ENCODE data around the gene CYTL1. TPM values are rescaled to one million over a fixed set of nuclear protein-coding genes. Genes with fewer than 3 reads are reported as not detected.

The CYTL1 gene
- total RNA-seq, 2 donors from 2014 or later = 0.90 TPM; not detected in 1

DNA sequence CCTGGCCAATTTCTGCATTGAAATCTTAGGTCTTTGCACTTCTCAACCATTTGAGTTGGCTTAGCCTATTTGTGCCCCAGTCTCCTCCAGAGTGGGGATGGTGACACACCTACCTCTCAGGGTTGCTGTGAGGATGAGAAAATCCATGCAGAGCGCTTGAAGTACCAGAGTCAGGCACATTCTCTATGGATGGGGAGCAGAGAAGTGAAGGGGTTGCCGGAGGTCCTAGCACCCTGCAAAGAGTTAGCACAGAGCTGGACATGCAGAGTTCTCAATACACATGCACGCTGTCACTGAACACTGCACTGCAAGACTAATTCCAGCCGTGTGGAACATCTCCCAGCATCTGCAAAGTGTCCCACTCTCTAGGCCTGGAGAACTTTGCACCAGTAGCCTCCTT, 29.5 kb upstream of the CYTL1 start:
- Histone ChIP-seq H3K27me3 (peaks cover 22% of the 10 kb centered on the region), H3K9ac (ENCODE audit: low read depth in 2 of 2, low read length in 2 of 2) (no peak overlapping the region), H3K4me3 (no peak overlapping the region), H3K9me3 (no peaks in the 10 kb centered on the region), H3K36me3 (no peaks in the 10 kb centered on the region), H3K4me1 (no peaks in the 10 kb centered on the region), H3K27ac (no peak overlapping the region)
- intact Hi-C loops (cut with DNase I) = no loop called here
- TF ChIP-seq, protein P1, sequence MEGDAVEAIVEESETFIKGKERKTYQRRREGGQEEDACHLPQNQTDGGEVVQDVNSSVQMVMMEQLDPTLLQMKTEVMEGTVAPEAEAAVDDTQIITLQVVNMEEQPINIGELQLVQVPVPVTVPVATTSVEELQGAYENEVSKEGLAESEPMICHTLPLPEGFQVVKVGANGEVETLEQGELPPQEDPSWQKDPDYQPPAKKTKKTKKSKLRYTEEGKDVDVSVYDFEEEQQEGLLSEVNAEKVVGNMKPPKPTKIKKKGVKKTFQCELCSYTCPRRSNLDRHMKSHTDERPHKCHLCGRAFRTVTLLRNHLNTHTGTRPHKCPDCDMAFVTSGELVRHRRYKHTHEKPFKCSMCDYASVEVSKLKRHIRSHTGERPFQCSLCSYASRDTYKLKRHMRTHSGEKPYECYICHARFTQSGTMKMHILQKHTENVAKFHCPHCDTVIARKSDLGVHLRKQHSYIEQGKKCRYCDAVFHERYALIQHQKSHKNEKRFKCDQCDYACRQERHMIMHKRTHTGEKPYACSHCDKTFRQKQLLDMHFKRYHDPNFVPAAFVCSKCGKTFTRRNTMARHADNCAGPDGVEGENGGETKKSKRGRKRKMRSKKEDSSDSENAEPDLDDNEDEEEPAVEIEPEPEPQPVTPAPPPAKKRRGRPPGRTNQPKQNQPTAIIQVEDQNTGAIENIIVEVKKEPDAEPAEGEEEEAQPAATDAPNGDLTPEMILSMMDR (IDR thresholded peaks at IDR 0.05) = no peak
- no peak for DNase-seq

DNA sequence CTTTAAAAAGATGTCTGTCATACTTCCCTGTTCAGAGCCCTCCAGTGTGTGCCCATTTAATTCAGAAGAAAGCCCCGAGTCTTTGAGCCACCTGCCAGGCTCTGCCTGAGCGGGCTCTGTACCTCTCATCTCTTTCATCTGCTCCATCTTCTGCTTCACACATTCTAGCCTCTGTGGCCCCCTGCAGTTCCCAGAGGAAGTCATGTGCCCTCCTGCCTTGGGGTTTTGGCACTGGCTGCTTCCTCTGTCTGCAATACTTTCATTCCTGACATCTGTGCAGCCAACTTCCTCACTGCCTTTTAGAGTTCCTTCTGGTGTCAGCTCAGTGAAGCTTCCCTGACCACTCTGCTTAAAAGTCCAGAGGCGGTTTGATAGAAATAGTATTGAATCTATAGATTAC, 25.8 kb upstream of the CYTL1 start:
- Histone ChIP-seq H3K27ac (no peak overlapping the region), H3K9ac (ENCODE audit: low read depth in 2 of 2, low read length in 2 of 2) (no peak overlapping the region), H3K27me3 (no peaks in the 10 kb centered on the region), H3K4me3 (no peak overlapping the region), H3K9me3 (no peaks in the 10 kb centered on the region), H3K36me3 (no peaks in the 10 kb centered on the region), H3K4me1 (no peaks in the 10 kb centered on the region)
- intact Hi-C loops (cut with DNase I) = no loop called here
- DNase-seq = no peak
- TF ChIP-seq, protein P1 (IDR thresholded peaks at IDR 0.05) = no peak

DNA sequence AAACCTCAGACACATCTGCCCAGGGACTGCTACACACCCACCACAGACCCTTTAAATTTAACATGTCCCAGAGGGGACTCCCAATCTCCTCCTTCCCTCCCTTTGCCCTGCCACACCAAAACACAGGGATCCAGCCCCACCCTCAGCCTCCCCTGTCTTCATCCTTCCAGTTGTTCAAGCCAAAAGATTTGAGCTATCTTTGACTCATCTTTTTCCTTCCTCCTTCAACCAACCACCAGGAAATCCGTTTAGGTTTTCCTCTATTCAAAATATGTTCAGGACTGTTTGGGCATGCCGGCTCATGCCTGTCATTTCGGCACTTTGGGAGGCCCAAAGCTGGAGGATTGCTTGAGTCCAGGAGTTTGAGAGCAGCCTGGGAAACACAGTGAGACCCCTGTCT, 25.1 kb upstream of the CYTL1 start:
- Histone ChIP-seq H3K9me3 (no peaks in the 10 kb centered on the region), H3K4me3 (no peak overlapping the region), H3K27me3 (no peaks in the 10 kb centered on the region), H3K36me3 (no peaks in the 10 kb centered on the region), H3K4me1 (no peaks in the 10 kb centered on the region), H3K9ac (ENCODE audit: low read depth in 2 of 2, low read length in 2 of 2) (no peak overlapping the region), H3K27ac (no peak overlapping the region)
- intact Hi-C loops (cut with DNase I) = no loop called here
- TF ChIP-seq, protein P1 (IDR thresholded peaks at IDR 0.05) = no peak
- DNase-seq = no peak

DNA sequence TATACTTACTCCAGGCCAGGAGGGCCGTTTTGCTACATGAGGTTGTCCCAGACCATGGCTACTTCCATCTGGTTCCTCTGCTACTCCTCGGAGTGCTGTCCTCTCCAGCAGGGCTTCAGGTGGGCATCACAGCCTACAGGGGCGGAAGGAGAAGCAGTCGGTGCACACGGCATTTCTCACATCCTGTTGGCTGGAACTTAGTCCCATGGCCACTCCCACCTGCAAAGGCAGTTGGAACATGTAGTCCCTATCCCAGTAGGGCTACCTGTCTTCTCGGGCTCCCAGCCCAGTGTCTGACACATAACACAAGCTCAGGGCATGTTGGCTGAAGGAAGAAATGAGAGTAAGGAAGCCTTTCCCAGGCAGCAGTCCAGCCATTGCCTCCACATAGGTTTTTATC, 24.3 kb upstream of the CYTL1 start:
- intact Hi-C loops (cut with DNase I) = no loop called here
- Histone ChIP-seq H3K9me3 (no peaks in the 10 kb centered on the region), H3K4me1 (no peaks in the 10 kb centered on the region), H3K9ac (ENCODE audit: low read depth in 2 of 2, low read length in 2 of 2) (no peak overlapping the region), H3K36me3 (no peaks in the 10 kb centered on the region), H3K27ac (no peak overlapping the region), H3K27me3 (no peaks in the 10 kb centered on the region), H3K4me3 (no peak overlapping the region)
- TF ChIP-seq, protein P1 (IDR thresholded peaks at IDR 0.05) = no peak
- no peak for DNase-seq

DNA sequence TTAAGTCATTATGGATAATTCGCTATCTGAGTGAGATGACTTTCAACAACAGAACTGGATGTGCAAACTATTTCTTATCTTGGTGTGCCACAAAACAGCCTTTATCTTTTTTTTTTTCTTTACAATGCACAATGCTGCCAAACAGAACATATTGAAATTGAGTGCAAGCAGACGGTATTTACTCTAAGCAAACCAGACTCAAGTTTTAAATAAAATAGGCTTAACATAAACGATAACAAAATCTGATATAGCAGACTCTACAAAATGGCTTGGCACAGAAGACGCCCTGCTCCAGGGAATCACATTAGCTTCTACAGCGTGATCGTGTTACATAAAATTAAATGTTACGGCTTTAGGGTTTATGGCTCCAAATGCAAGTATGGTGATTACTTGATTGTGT, 22.4 kb upstream of the CYTL1 start:
- no peak overlapping the region for H3K4me3 ChIP-seq
- H3K4me1 ChIP-seq = no peaks in the 10 kb centered on the region
- no peak overlapping the region for H3K9ac ChIP-seq (ENCODE audit: low read depth in 2 of 2, low read length in 2 of 2)
- H3K27me3 ChIP-seq = no peaks in the 10 kb centered on the region
- TF ChIP-seq, protein P1 (IDR thresholded peaks at IDR 0.05) = no peak
- intact Hi-C loops (cut with DNase I) = no loop called here
- H3K27ac ChIP-seq = no peak overlapping the region
- DNase-seq = no peak
- no peaks in the 10 kb centered on the region for H3K36me3 ChIP-seq
- H3K9me3 ChIP-seq = no peaks in the 10 kb centered on the region
